Stimulated activated memory B cell treated with anti-CD40 and anti-IgM and Interleukin-4, amounts not matched to agents 10 μg/mL and 1 μg/mL and 100 μg/mL, for 72 hours (primary cell): ENCODE results near the gene PEAK3.
A peak's percentile ranks its signal among the peaks of the same experiment; 100 is the strongest.

Experiments used
- ATAC-seq: fragments of 150-1000 bp; cut with Tn5 transposase; 2 replicates; pipeline ENCODE4 v1.10.0; 2021
- H3K27ac Mint-ChIP-seq: one replicate; pipeline ENCODE4 v1.8.0; 2022; ENCODE audit warnings: mild to moderate bottlenecking, mixed read lengths
- H3K27me3 Mint-ChIP-seq: one replicate; pipeline ENCODE4 v1.8.0; 2022; ENCODE audit warnings: mixed read lengths
- H3K36me3 Mint-ChIP-seq: one replicate; pipeline ENCODE4 v1.8.0; 2022; ENCODE audit warnings: mixed read lengths
- H3K4me1 Mint-ChIP-seq: one replicate; pipeline ENCODE4 v1.8.0; 2022; ENCODE audit warnings: mixed read lengths
- H3K4me3 Mint-ChIP-seq: one replicate; pipeline ENCODE4 v1.8.0; 2022; ENCODE audit warnings: mild to moderate bottlenecking, moderate library complexity, mixed read lengths
- H3K9me3 Mint-ChIP-seq: one replicate; pipeline ENCODE4 v1.8.0; 2022; ENCODE audit warnings: mixed read lengths

PEAK3 gene

GRCh38 chr19:2305452-2306280, 23.7 kb upstream of the PEAK3 start:
- Mint-ChIP-seq H3K36me3 (no peaks in the 10 kb centered on the region), H3K9me3 (peaks cover 2% of the 10 kb centered on the region), H3K4me3 (no peak overlapping the region), H3K27ac (peak overlapping the region; percentile 19), H3K27me3 (peaks cover 57% of the 10 kb centered on the region), H3K4me1 (peaks cover 58% of the 10 kb centered on the region)
- ATAC-seq = no peak

- H3K36me3 Mint-ChIP-seq = no peaks in the 10 kb centered on the region
- peaks cover 2% of the 10 kb centered on the region for H3K9me3 Mint-ChIP-seq
- ATAC-seq = peak; percentile 4
- H3K4me1 Mint-ChIP-seq = peaks cover 55% of the 10 kb centered on the region
- peak overlapping the region; percentile 67 for H3K4me3 Mint-ChIP-seq
- H3K27me3 Mint-ChIP-seq = peaks cover 34% of the 10 kb centered on the region
- peak overlapping the region; percentile 64 for H3K27ac Mint-ChIP-seq
These were observed 21.3 kb upstream of the PEAK3 start for GRCh38 chr19:2303211-2303798.

GRCh38 chr19:2302319-2303210, 20.6 kb upstream of the PEAK3 start:
- Mint-ChIP-seq H3K27ac (peak overlapping the region; percentile 64), H3K9me3 (peaks cover 2% of the 10 kb centered on the region), H3K36me3 (no peaks in the 10 kb centered on the region), H3K4me1 (peaks cover 54% of the 10 kb centered on the region), H3K27me3 (peaks cover 32% of the 10 kb centered on the region), H3K4me3 (peak overlapping the region; percentile 67)
- peak; percentile 62 for ATAC-seq

- Mint-ChIP-seq H3K36me3 (no peaks in the 10 kb centered on the region), H3K9me3 (peaks cover 2% of the 10 kb centered on the region), H3K27me3 (peaks cover 14% of the 10 kb centered on the region), H3K27ac (peak overlapping the region; percentile 57), H3K4me3 (no peak overlapping the region), H3K4me1 (peaks cover 38% of the 10 kb centered on the region)
- no peak for ATAC-seq
These were observed 18.6 kb upstream of the PEAK3 start for GRCh38 chr19:2300533-2300932.

GRCh38 chr19:2296141-2296540, 14.2 kb upstream of the PEAK3 start:
- peaks cover 41% of the 10 kb centered on the region for H3K4me1 Mint-ChIP-seq
- no peaks in the 10 kb centered on the region for H3K27me3 Mint-ChIP-seq
- H3K27ac Mint-ChIP-seq = no peak overlapping the region
- H3K4me3 Mint-ChIP-seq = no peak overlapping the region
- no peaks in the 10 kb centered on the region for H3K9me3 Mint-ChIP-seq
- H3K36me3 Mint-ChIP-seq = peaks cover 26% of the 10 kb centered on the region
- ATAC-seq = no peak

- H3K4me3 Mint-ChIP-seq = peak overlapping the region; percentile 66
- no peak for ATAC-seq
- no peaks in the 10 kb centered on the region for H3K9me3 Mint-ChIP-seq
- H3K27me3 Mint-ChIP-seq = no peaks in the 10 kb centered on the region
- peaks cover 29% of the 10 kb centered on the region for H3K4me1 Mint-ChIP-seq
- H3K36me3 Mint-ChIP-seq = peaks cover 31% of the 10 kb centered on the region
- peak overlapping the region; percentile 76 for H3K27ac Mint-ChIP-seq
These were observed 12.8 kb upstream of the PEAK3 start for GRCh38 chr19:2294687-2295335.

- Mint-ChIP-seq H3K4me3 (peak overlapping the region; percentile 86), H3K27me3 (no peaks in the 10 kb centered on the region), H3K4me1 (peaks cover 55% of the 10 kb centered on the region), H3K36me3 (peaks cover 31% of the 10 kb centered on the region), H3K9me3 (no peaks in the 10 kb centered on the region), H3K27ac (peak overlapping the region; percentile 97)
- ATAC-seq = no peak
These were observed 9.3 kb upstream of the PEAK3 start for GRCh38 chr19:2291185-2291751.

- peak; percentile 37 for ATAC-seq
- H3K4me1 Mint-ChIP-seq = peaks cover 57% of the 10 kb centered on the region
- H3K27ac Mint-ChIP-seq = peak overlapping the region; percentile 97
- peak overlapping the region; percentile 86 for H3K4me3 Mint-ChIP-seq
- peaks cover 31% of the 10 kb centered on the region for H3K36me3 Mint-ChIP-seq
- no peaks in the 10 kb centered on the region for H3K9me3 Mint-ChIP-seq
- no peaks in the 10 kb centered on the region for H3K27me3 Mint-ChIP-seq
These were observed 8.6 kb upstream of the PEAK3 start for GRCh38 chr19:2290441-2291184.

GRCh38 chr19:2289714-2290435, 7.9 kb upstream of the PEAK3 start:
- Mint-ChIP-seq H3K27me3 (no peaks in the 10 kb centered on the region), H3K4me1 (peaks cover 54% of the 10 kb centered on the region), H3K9me3 (no peaks in the 10 kb centered on the region), H3K27ac (peak overlapping the region; percentile 97), H3K4me3 (peak overlapping the region; percentile 97), H3K36me3 (peaks cover 31% of the 10 kb centered on the region)
- peak; percentile 82 for ATAC-seq

GRCh38 chr19:2288818-2289713, 7.1 kb upstream of the PEAK3 start:
- ATAC-seq = peak; percentile 67
- peak overlapping the region; percentile 97 for H3K4me3 Mint-ChIP-seq
- no peaks in the 10 kb centered on the region for H3K27me3 Mint-ChIP-seq

GRCh38 chr19:2288338-2288817, 6.4 kb upstream of the PEAK3 start:
- peaks cover 19% of the 10 kb centered on the region for H3K36me3 Mint-ChIP-seq
- ATAC-seq = no peak
- H3K27ac Mint-ChIP-seq = peak overlapping the region; percentile 97
- H3K27me3 Mint-ChIP-seq = no peaks in the 10 kb centered on the region
- H3K4me1 Mint-ChIP-seq = peaks cover 39% of the 10 kb centered on the region
- H3K9me3 Mint-ChIP-seq = no peaks in the 10 kb centered on the region
- peak overlapping the region; percentile 97 for H3K4me3 Mint-ChIP-seq

More at GRCh38 chr19:2288818-2289713, 7.1 kb upstream of the PEAK3 start:
- Mint-ChIP-seq H3K36me3 (peaks cover 26% of the 10 kb centered on the region), H3K9me3 (no peaks in the 10 kb centered on the region), H3K4me1 (peaks cover 46% of the 10 kb centered on the region), H3K27ac (peak overlapping the region; percentile 97)

GRCh38 chr19:2287585-2288337, 5.8 kb upstream of the PEAK3 start:
- ATAC-seq = no peak
- peaks cover 13% of the 10 kb centered on the region for H3K36me3 Mint-ChIP-seq
- peaks cover 35% of the 10 kb centered on the region for H3K4me1 Mint-ChIP-seq
- H3K27me3 Mint-ChIP-seq = no peaks in the 10 kb centered on the region
- H3K9me3 Mint-ChIP-seq = no peaks in the 10 kb centered on the region
- H3K4me3 Mint-ChIP-seq = peak overlapping the region; percentile 97
- H3K27ac Mint-ChIP-seq = peak overlapping the region; percentile 97
